Tibial nerve (tissue), 4 donors: ENCODE measurements around the gene GALNT8.

Source experiments
- EP300 ChIP-seq, 2 donors: sonication (generic); formaldehyde crosslinking; IDR thresholded peaks; one replicate each; pipeline ENCODE4 v1.6.1; 2017; ENCODE audit warnings: antibody characterized with exemption in 2 of 2, mild to moderate bottlenecking in 1 of 2
- POLR2A ChIP-seq, 2 donors: fragments of 450-650 bp; IDR thresholded peaks; one replicate each; pipeline ENCODE4 v1.6.1; 2017; ENCODE audit warnings: antibody characterized with exemption in 2 of 2, mild to moderate bottlenecking in 2 of 2, moderate library complexity in 2 of 2
- TF ChIP-seq, protein P1 (sequence below), 5 experiments: fragments of 200-600 bp in 3 of 5; fragments of 450-650 bp in 2 of 5; sonication (generic) in 3 of 5; IDR thresholded peaks; one replicate each; pipeline ENCODE4 v1.5.1; 2016 to 2019; ENCODE audit warnings: antibody characterized with exemption in 5 of 5, mild to moderate bottlenecking in 3 of 5, moderate library complexity in 2 of 5

DNA sequence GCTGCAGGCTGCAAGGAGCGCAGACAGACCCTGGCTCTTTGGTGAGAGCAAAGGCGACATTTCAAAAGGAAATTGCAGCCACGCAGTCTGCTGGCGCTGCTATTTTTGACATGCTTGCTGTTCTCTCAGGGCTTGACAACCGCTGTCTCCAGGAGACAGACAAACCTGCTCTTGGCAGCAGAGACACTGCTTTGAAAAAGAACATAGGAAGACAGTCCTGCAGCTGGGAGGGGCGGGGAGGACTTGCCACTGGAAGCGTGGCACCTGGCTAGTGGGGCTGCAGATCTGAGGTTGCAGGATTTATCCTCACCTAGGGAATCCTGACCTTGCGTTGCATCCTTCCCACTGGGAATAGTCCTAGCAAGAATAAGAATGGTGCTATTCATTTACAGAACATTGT is 97.7 kb downstream of the GALNT8 start:
- TF ChIP-seq, protein P1, sequence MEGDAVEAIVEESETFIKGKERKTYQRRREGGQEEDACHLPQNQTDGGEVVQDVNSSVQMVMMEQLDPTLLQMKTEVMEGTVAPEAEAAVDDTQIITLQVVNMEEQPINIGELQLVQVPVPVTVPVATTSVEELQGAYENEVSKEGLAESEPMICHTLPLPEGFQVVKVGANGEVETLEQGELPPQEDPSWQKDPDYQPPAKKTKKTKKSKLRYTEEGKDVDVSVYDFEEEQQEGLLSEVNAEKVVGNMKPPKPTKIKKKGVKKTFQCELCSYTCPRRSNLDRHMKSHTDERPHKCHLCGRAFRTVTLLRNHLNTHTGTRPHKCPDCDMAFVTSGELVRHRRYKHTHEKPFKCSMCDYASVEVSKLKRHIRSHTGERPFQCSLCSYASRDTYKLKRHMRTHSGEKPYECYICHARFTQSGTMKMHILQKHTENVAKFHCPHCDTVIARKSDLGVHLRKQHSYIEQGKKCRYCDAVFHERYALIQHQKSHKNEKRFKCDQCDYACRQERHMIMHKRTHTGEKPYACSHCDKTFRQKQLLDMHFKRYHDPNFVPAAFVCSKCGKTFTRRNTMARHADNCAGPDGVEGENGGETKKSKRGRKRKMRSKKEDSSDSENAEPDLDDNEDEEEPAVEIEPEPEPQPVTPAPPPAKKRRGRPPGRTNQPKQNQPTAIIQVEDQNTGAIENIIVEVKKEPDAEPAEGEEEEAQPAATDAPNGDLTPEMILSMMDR (IDR thresholded peaks at IDR 0.05) = no peak
- TF ChIP-seq EP300 (IDR thresholded peaks at IDR 0.05) (no peak), POLR2A (IDR thresholded peaks at IDR 0.05) (no peak)
